Measurements from ENCODE around the gene PDCD1LG2. TPM values are rescaled to one million over a fixed set of nuclear protein-coding genes. Genes with fewer than 3 reads are reported as not detected.

The PDCD1LG2 gene
- total RNA-seq, 1 donor from 2014 or later = 2.8 TPM

DNA sequence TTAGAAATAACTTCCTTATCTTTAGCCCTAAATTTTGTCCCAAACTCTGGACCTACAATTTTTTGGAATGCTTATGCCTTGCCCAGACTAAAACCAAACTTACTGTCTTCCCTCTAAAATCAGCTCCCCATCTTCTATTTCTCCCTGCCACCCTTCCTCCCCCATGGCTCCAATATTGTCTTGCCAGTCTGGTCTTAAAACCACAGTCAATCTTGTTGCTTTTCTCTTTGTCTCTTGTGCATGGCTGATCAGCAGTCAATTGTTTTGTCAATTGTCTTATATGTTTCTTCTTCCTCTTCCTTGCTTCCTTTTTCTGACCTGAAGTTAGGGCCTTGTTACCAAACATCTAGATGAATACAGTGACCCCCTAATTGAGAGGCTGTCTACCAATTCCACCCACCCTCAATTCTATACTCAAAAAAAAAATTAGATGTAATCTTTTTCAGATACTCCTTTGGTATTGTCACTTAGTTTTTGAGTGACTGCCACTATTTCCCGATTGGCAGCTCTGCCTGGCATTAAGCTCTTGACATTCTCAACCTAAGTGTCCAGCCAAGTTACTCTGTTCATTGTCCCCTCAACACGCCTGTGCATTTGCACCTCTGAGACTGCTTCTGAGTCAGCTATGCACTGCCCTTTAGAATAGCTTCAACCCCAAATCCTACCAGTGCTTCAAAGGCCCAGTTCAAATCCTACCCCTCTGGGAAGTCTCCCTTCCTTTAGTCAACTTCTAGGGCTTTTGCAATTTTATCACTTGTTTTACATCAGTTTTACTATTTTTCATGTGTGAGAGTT is 2.5 kb downstream of the PDCD1LG2 start:
- no peaks in the 10 kb centered on the region for H3K9me3 Mint-ChIP-seq
- CTCF ChIA-PET = interaction anchor here (1.4 kb wide), 1 partner anchor 87 kb away, joined by 3 read pairs; no protein-coding TSS in a partner anchor

DNA sequence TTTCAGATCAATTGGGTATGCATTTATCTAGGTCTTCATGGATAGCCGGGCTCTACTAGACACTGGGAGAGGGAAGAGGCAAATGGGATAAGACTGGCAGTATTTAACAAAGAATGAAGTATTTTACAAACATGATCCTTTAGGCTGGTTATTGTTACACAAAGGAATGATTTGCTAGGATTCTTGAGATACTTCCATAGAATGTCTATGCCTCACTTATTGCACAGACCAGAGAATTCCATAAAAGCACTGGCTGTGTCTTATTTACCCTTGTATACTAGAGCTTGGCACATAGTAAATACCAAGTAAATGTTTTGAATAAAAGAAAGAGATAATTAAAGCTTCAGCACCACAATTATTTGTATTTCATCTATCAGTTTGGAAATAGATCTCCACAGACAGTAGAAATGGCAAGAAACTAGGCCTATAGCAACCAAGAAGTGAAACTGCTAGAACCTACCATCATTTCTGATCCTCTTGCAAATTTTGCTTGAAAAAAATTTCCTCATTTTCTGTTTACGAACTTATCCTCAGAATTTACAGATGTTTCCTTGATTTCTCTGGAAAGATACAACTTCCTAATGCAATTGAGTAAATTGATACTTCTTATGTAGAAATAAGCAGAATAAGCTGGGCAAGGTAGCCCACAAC is 3.8 kb downstream of the PDCD1LG2 start:
- POLR2A ChIA-PET = interaction anchor here (1.1 kb wide), 2 partner anchors 17 to 76 kb away, joined by 5 to 8 read pairs; no protein-coding TSS in a partner anchor
- Mint-ChIP-seq H3K27me3 (no peaks in the 10 kb centered on the region), H3K36me3 (ENCODE audit: low read depth) (no peaks in the 10 kb centered on the region), H3K4me1 (peaks cover 68% of the 10 kb centered on the region), H3K27ac (no peak overlapping the region), H3K4me3 (no peak overlapping the region), H3K9me3 (no peaks in the 10 kb centered on the region)
- DNase-seq (no peak), ATAC-seq (ENCODE audit: low read depth) (no peak)
- TF ChIP-seq, protein P1, sequence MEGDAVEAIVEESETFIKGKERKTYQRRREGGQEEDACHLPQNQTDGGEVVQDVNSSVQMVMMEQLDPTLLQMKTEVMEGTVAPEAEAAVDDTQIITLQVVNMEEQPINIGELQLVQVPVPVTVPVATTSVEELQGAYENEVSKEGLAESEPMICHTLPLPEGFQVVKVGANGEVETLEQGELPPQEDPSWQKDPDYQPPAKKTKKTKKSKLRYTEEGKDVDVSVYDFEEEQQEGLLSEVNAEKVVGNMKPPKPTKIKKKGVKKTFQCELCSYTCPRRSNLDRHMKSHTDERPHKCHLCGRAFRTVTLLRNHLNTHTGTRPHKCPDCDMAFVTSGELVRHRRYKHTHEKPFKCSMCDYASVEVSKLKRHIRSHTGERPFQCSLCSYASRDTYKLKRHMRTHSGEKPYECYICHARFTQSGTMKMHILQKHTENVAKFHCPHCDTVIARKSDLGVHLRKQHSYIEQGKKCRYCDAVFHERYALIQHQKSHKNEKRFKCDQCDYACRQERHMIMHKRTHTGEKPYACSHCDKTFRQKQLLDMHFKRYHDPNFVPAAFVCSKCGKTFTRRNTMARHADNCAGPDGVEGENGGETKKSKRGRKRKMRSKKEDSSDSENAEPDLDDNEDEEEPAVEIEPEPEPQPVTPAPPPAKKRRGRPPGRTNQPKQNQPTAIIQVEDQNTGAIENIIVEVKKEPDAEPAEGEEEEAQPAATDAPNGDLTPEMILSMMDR (IDR thresholded peaks at IDR 0.05) = no peak
- intact Hi-C loops (cut with micrococcal nuclease) = loop anchor here (5.0 kb wide), 2 partner anchors 38 to 62 kb away; partner anchors contain the start of gene CD274
- CTCF ChIA-PET = no interaction called here

More for the DNA sequence above, 2.5 kb downstream of the PDCD1LG2 start:
- H3K36me3 Mint-ChIP-seq (ENCODE audit: low read depth) = no peaks in the 10 kb centered on the region
- POLR2A ChIA-PET = no interaction called here
- no peak for ATAC-seq (ENCODE audit: low read depth)
- no peak overlapping the region for H3K27ac Mint-ChIP-seq
- TF ChIP-seq, protein P1 (IDR thresholded peaks at IDR 0.05) = no peak
- intact Hi-C loops (cut with micrococcal nuclease) = loop anchor here (5.0 kb wide), 2 partner anchors 39 to 61 kb away; partner anchors contain the start of gene CD274
- peaks cover 58% of the 10 kb centered on the region for H3K4me1 Mint-ChIP-seq
- peak overlapping the region; percentile 13 for H3K4me3 Mint-ChIP-seq
- no peak for DNase-seq
- no peaks in the 10 kb centered on the region for H3K27me3 Mint-ChIP-seq

DNA sequence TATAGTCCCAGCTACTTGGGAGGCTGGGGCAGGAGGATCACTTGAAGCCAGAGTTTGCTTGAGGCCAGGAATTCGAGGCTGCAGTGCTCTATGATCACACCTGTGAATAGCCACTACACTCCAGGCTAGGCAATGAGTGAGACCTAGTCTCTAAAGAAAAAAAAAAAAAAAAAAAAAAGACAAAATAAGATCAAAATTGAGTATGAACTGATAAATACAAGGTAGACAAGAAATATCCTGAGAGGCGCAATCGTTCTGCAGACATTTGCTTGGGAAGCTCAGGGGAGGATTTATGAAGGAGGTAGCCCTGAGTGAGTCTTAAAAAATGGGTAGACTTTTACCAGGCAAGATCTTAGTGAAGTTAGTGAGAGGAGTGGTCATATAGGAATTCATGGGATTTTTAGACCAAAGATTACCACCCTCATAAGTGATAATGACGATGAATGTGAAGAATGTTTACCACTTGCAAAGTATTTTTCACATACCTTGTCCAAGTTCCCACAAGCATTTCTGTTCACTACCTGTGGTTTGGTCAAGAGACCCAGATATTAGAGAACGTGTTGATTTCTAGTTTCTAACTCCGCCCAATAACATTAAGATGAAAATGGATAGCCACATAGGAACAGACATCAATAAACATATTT is 4.4 kb downstream of the PDCD1LG2 start:
- H3K4me3 Mint-ChIP-seq = no peak overlapping the region
- POLR2A ChIA-PET = interaction anchor here (1.1 kb wide), 2 partner anchors 17 to 75 kb away, joined by 5 to 8 read pairs; no protein-coding TSS in a partner anchor

DNA sequence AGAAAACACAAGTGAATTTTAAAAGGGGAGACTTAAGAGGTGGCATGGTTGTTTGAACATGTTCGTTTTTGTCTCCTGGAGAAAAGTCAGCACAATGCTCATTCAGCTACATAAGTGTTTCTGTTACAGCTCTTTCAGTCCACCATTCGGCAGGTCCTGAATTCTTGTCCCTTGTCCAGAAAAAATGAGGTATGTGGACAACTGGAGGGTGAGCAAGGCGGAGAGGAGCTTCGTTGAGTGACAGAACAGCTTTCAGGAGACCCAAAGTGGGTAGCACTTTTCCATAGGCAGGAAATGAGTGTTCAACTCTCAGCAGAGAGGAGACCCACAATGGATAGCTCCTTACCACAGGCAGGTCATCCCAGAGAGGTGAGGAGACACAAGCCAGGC is 4.9 kb downstream of the PDCD1LG2 start:
- Mint-ChIP-seq H3K27me3 (no peaks in the 10 kb centered on the region), H3K9me3 (no peaks in the 10 kb centered on the region), H3K36me3 (ENCODE audit: low read depth) (no peaks in the 10 kb centered on the region), H3K27ac (no peak overlapping the region), H3K4me1 (peaks cover 63% of the 10 kb centered on the region), H3K4me3 (no peak overlapping the region)
- ChIA-PET POLR2A (no interaction called here), CTCF (no interaction called here)
- no peak for ATAC-seq (ENCODE audit: low read depth)
- TF ChIP-seq, protein P1 (IDR thresholded peaks at IDR 0.05) = no peak
- intact Hi-C loops (cut with micrococcal nuclease) = no loop called here
- no peak for DNase-seq

More for the DNA sequence above, 4.4 kb downstream of the PDCD1LG2 start:
- H3K9me3 Mint-ChIP-seq = no peaks in the 10 kb centered on the region
- CTCF ChIA-PET = no interaction called here
- H3K4me1 Mint-ChIP-seq = peaks cover 68% of the 10 kb centered on the region
- TF ChIP-seq, protein P1 (IDR thresholded peaks at IDR 0.05) = no peak
- no peaks in the 10 kb centered on the region for H3K36me3 Mint-ChIP-seq (ENCODE audit: low read depth)
- intact Hi-C loops (cut with micrococcal nuclease) = loop anchor here (5.0 kb wide), 2 partner anchors 38 to 62 kb away; partner anchors contain the start of gene CD274
- H3K27me3 Mint-ChIP-seq = no peaks in the 10 kb centered on the region
- ATAC-seq (ENCODE audit: low read depth) (no peak), DNase-seq (no peak)
- no peak overlapping the region for H3K27ac Mint-ChIP-seq

All from activated B cell treated with CpG ODN at 0.5 μM for 24 hours (primary cell).